ENCODE results near the gene RPL39.
A peak's percentile ranks its signal among the peaks of the same experiment; 100 is the strongest.
"Not testable (repeated sequence)": the region's sequence is repeated elsewhere in the genome, so short reads cannot be mapped to it uniquely, and the experiment has no call there.

Gene RPL39

GRCh38 chrX:119791437-119792231, at the start of gene RPL39:
TSS of gene RPL39 (minus strand) at chrX:119791630. CDS start at chrX:119791576, 54 bp downstream.
- peak; percentile 80 for DNase-seq

DNA sequence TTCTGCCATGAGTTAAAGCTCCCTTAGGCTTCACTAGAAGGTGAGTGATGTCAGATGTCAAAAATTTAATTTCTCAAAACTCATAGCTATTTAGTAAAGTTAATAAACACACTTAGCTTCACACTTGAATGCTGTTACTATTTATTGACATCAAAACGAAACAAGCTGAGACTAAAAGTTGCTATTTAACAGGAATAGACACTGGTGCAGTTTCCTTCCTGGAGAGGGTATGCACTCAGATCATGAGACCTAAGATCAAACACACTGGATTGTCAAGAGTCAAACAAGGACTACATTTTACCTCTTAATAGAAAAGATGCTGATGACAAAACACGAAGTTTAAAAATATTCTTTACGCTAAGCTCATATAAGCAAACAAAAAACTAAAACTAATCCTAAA, 42.5 kb upstream of the RPL39 start:
- no peak for DNase-seq

DNA sequence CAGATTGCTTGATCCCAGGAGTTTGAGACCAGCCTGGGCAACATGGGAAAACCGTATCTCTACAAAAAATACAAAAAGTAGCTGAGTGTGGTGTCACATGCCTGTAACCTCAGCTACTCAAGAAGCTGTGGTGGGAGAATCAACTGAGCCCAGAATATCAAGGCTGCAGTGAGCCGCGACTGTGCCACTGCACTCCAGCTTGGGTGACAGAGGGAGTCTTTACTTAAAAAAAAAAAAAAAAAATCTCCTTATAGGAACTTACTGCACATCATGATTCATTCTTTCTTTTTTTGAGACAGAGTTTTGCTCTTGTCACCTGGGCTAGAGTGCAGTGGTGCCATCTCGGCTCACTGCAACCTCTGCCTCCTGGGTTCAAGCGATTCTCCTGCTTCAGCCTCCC, 37.0 kb upstream of the RPL39 start:
- no peak for DNase-seq

GRCh38 chrX:119826399-119826959, 35.0 kb upstream of the RPL39 start:
- DNase-seq, result no peak

DNA sequence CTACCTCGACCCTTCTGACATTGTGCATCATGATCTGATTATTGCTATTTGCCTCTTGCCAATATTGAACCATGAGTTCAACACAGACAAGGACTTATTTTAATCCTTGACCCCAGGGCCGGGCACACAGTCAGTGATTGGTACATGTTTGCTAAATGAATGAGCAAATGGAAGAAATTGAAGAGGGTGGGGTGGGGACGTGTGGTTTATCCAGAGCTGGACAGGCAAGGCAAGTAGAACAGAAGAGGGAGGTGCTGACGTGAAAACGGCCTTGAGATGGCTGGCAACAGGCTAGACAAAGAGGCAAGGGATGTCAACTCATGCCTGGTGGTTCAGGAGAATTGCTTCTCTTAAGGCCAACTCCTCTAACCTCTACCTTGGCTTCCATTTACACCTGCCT, 32.8 kb upstream of the RPL39 start:
- DNase-seq, result not testable (repeated sequence)

DNA sequence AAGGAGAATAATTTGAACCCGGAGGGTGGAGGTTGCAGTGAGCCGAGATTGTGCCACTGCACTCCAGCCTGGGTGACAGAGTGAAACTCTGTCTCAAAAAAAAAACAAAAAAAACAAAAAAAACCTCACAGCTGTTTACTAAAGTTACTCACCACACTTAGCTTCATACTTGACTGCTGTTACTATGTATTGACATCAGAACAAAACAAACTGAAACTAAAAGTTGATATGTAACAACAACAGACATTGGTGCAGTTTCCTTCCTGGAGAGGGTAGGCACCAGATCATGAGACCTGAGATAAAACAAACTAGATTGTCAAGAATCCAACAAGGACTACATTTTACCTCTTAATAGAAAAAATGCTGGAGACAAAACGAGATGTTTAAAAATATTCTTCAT, 30.3 kb upstream of the RPL39 start:
- not testable (repeated sequence) for DNase-seq

GRCh38 chrX:119817130-119817690, 25.8 kb upstream of the RPL39 start:
- no peak for DNase-seq

- no peak for DNase-seq
Measured at GRCh38 chrX:119816300-119816699, 24.9 kb upstream of the RPL39 start.

DNA sequence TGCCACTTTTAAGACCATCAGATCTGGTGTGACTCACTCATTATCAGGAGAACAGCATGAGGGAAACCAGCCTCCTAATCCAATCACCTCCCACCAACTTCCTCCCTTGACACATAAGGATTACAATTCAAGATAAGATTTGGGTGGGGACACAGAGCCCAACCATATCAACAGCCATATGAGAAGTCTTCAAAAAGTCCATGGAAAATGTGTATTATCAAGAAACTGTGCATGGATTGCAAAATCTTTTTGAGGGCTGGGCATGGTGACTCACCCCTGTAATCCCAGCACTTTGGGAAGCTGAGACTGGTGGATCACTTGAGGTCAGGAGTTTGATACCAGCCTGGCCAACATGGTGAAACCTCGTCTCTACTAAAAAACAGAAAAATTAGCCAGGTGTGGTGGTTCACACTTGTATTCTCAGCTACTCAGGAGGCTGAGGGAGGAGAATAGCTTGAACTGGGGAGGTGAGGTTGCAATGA, 17.8 kb upstream of the RPL39 start:
- no peak for DNase-seq

GRCh38 chrX:119808461-119808860, 17.0 kb upstream of the RPL39 start:
- not testable (repeated sequence) for DNase-seq

DNA sequence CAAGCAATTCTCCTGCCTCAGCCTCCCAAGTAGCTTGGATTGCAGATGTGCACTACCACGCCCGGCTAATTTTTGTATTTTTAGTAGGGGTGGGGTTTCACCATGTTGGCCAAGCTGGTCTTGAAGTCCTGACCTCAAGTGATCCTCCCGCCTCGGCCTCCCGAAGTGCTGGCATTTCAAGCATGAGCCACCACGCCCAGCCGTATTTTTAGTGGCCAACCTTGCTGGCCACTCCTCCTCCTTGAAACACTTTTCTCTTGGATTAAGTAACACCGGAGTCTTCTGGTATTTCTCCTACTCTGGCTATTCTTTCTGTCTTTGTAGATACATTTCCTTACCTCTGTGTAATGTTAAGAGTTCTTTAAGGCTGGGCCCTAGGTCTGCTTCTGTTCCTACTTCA, 11.1 kb upstream of the RPL39 start:
- DNase-seq, result no peak

DNA sequence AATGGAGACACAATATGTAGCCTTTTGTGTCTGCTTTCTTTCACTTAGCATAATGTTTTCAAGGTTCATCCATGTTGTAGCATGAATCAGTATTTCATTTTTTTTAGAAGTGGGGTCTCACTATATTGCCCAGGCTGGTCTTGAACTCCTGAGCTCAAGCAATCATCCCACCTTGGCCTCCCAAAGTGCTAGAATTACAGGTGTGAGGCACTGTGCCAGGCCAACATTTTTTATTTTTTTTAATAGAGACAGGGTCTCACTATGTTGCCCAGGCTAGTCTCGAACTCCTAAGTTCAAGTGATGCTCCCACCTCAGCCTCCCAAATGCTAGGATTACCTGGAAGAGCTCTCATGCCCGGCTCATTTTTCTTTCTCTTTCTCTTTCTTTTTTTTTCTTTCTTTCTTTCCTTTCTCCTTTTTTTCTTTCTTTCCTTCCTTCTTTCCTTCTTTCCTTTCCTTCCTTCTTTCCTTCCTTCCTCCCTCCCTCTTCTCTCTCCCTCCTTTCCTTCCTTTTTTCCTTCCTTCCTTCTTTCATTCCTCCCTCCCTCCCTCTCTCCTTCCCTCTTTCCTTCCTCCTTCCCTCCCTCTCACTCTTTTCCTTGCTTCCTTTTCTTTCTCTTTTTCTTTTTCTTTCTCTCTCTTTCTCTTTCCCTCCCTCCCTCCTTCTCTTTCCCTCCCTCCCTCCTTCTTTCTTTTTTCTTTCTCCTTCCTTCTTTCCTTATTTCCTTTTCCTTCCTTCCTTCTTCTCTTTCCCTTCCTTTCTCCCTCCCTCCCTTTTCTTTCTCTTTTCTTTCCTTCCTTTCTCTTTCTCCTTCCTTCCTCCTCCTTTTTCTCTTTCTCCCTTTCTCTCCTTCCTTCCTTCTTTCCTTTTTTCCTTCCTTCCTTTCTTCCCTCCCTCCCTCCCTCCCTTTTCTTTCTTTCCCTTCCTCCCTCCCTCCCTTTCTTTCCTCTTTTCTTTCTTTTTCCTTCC, 10.1 kb upstream of the RPL39 start:
- DNase-seq, result no peak

GRCh38 chrX:119790977-119791436, 423 bp downstream of the RPL39 start:
- peak; percentile 3 for DNase-seq

GRCh38 chrX:119784747-119785446, 6.5 kb downstream of the RPL39 start:
- DNase-seq, result no peak

- no peak for DNase-seq
Measured at GRCh38 chrX:119783026-119783425, 8.4 kb downstream of the RPL39 start.

DNA sequence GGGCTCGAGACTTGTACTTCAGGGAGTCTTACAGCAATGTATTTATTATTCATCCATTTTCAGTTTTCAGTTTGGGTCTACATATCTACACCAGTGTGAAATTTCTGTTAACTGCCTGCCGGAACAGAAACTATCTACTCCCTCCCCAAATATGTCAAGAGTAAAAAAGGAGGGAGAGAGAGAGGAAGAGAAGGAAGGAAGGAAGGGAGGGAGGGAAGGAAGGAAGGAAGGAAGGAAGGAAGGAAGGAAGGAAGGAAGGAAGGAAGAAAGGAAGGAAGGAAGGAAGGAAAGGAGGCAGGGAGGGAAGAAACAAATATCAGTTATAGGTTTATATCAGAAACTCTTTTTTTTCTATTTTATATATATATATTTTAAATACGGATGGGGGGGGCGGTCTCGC, 12.6 kb downstream of the RPL39 start:
- DNase-seq, result no peak

DNA sequence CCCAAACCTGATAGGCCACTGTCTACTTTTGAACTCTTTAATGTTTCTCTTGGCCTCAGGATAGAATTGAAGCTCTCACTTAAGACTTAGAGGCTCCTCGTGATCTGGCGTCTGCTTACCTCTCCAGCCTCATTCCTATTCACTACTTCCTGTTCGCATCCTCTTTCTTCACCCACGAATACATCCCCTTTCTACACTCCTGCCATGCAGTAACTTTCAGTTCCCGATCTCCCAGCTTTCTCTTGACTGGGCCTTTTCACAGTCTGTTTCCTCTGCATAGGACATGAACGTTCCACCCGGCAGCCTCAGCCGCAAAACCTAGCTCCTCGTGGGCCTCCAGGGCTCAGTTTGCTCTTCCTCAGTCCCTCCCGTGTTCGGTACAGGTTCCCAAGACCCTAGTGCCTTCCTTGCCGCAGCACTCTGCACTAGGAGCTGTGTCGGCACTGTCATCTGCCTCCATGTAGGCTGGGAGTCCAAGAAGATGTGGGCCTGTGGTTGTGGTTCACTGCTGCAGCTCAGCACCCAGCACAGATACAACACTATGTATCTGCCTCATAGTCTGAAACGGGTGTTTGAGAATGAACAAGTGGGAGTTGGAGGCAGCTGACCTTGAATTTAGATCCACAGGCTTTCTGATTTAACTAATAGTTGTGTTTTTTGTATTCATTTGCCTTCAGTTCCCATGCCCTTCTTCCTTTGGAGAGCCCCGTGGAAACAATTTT, 15.8 kb downstream of the RPL39 start:
- DNase-seq, result no peak

DNA sequence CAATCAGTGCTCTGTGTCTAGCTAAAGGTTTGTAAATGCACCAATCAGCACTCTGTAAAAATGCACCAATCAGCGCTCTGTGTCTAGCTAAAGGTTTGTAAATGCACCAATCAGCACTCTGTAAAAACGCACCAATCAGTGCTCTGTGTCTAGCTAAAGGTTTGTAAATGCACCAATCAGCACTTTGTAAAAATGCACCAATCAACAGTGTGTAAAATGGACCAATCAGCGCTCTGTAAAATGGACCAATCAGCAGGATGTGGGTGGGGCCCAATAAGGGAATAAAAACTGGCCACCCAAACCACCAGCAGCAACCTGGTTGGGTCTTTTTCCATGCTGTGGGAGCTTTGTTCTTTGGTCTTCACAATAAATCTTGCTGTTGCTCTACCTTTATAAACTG, 22.0 kb downstream of the RPL39 start:
- not testable (repeated sequence) for DNase-seq

GRCh38 chrX:119768436-119768835, 23.0 kb downstream of the RPL39 start:
- DNase-seq, result not testable (repeated sequence)

- no peak for DNase-seq
Measured at GRCh38 chrX:119763836-119764387, 27.5 kb downstream of the RPL39 start.

GRCh38 chrX:119763181-119763580, 28.2 kb downstream of the RPL39 start:
- no peak for DNase-seq

Data from NCI-H526 treated with DMSO at 0.1 percent for 48 hours (cell line).